CD4-positive, alpha-beta T cell treated with Interleukin-21 for 1 hour (primary cell): ENCODE measurements around the gene KLHL26.

Experiments used
- DNase-seq: peaks from one replicate; pipeline ENCODE4 v3.0.0-alpha.2; 2020

KLHL26 gene

GRCh38 chr19:18603255-18603957 is 33.4 kb upstream of the KLHL26 start:
- no peak for DNase-seq

- DNase-seq: no peak
These were observed 32.6 kb upstream of the KLHL26 start for GRCh38 chr19:18603958-18604819.

- no peak for DNase-seq
These were observed 32.0 kb upstream of the KLHL26 start for GRCh38 chr19:18604820-18605159.

- no peak for DNase-seq
These were observed 31.7 kb upstream of the KLHL26 start for GRCh38 chr19:18605196-18605545.

GRCh38 chr19:18605546-18606280 is 31.1 kb upstream of the KLHL26 start:
- no peak for DNase-seq

- DNase-seq: no peak
These were observed 30.3 kb upstream of the KLHL26 start, which contains the start of gene CRLF1 for GRCh38 chr19:18606281-18607225. Gene CRLF1 (minus strand): TSS chr19:18606799. CDS start chr19:18606656, 143 bp downstream.

GRCh38 chr19:18607226-18608101 is 29.4 kb upstream of the KLHL26 start:
- no peak for DNase-seq

- no peak for DNase-seq
These were observed 28.6 kb upstream of the KLHL26 start for GRCh38 chr19:18608102-18608804.

GRCh38 chr19:18608805-18609716 is 27.8 kb upstream of the KLHL26 start:
- no peak for DNase-seq

- DNase-seq: no peak
These were observed 27.1 kb upstream of the KLHL26 start for GRCh38 chr19:18609717-18610051.

- no peak for DNase-seq
These were observed 26.6 kb upstream of the KLHL26 start for GRCh38 chr19:18610245-18610555.

- DNase-seq: no peak
These were observed 26.1 kb upstream of the KLHL26 start for GRCh38 chr19:18610556-18611326.

- DNase-seq: peak; percentile 23
These were observed 25.3 kb upstream of the KLHL26 start for GRCh38 chr19:18611327-18612050.

GRCh38 chr19:18612051-18612771 is 24.6 kb upstream of the KLHL26 start:
- no peak for DNase-seq

- DNase-seq: peak; percentile 63
These were observed 23.8 kb upstream of the KLHL26 start, which contains the start of gene TMEM59L for GRCh38 chr19:18612772-18613588. Gene TMEM59L (plus strand): TSS chr19:18612870. CDS start chr19:18612959, 89 bp downstream.

- no peak for DNase-seq
These were observed 23.1 kb upstream of the KLHL26 start for GRCh38 chr19:18613589-18614234.
